DMS79 (cell line): Measurements from ENCODE around the gene PCBD2.
"Not testable (repeated sequence)": the region's sequence is repeated elsewhere in the genome, so short reads cannot be mapped to it uniquely, and the experiment has no call there.

ENCODE experiments used
- DNase-seq: peaks from one replicate; lab custom pipeline; 2025; lab: John Stamatoyannopoulos, UW

The PCBD2 gene

DNA sequence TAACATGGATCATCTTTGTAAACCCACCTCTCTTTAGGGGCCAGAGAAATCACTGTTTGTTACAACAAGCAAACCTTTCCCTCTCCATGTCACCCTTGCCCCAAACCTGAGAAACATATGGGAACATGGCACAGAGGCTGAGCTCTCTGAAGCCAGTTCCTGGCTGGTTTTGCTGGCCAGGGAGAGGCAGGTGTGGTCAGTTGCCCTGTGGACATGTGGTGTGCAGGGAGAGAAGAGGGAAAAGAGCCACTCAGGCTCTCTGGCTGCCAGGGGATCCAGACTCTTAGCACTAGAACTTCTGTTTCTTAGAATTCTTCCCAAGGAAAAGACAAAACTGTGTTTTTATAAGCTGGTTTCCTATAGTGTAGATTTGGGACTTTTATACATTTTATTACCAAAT lies 58.2 kb downstream of the PCBD2 start:
- DNase-seq = no peak

DNA sequence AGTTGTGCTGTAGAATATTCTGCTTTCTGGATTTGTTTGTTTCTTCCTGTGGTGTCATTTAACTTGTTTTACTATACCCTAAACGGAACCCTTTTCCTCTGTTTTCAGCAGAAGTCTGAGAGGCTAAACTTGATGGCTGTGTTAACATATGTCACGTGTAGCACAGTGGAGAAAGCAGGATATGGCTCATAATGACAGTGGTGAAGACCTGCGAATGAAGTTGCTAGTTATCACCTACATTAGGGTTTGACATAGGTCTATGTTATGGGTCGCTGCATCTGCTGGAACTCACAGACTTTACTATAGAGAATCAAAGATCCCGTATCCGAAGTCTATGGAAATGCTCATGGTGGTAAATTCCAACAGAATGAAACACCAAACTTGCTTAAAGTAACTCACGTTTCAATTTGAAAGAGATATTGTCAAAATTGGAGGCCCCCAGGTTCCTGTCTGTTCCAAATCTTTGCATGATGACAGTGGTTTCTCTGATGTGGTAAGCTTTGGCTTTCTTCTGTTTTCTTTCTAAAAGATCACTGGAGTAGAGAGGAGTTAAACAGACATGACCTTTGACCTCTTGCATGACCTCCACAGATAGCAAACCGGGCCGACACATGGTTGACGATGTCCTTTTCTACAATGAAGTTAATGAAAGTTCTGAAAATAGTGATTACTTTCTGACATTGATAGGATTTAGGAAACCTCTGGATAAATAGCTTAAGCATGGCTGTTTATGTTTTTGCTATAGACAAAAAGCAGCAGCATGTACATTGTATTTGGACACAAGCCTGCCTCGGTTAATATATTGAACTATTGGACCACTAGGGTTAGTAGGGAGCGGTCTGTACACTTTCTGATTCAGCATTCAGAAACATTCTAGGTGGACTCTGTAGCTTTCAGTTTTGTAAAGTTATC lies 59.7 kb downstream of the PCBD2 start:
- DNase-seq = no peak

DNA sequence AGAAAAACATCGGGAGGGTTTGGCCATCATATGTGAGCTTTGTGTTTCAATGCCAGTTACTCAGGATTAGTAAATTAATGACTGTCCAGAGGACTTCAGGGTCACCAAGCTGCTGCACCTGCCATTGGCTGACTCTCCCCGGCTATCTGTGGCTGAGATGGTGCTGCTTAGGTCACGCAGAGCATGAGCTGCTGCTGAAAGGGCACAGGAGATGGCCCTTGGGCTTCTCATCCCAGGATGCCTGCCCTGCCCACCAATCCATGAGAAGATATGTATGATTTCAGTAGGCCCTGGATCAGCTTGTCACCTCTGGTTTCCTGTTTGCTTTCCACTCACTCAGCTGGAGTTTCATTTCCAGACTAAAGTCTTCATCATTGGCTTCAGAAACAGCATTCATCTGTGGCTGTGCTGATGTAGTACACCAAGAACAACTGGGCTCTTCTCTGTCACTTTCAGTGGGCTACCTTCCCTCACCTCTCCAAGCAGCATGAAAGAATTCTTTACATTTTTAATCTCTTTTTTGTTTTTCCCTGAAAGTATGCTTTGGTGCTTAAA lies 60.4 kb downstream of the PCBD2 start:
- DNase-seq = no peak

DNA sequence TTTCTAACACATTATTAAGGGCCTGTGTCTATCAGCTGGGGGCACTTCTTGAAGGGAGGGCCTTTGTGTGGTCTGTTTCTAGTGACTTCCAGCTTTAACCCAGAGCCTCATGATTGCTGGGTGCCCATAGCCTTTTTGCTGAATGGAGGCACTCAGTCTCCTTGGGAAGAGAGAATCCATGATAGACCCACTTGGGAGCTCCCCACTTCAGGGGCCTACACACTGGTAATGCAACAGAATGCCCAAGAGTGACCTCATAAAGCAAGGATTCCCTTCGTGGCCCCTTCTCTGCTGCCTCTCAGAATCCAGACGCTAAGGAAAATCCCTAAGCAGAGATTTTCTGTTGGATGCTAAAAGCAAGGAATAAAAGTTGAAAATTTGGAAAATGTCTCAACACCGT lies 62.7 kb downstream of the PCBD2 start, which contains the start of gene CATSPER3:
Gene CATSPER3 (plus strand): TSS at position 301 of the 400 bp plus-strand sequence. CDS start 85 bp downstream, at position 386.
- no peak for DNase-seq

DNA sequence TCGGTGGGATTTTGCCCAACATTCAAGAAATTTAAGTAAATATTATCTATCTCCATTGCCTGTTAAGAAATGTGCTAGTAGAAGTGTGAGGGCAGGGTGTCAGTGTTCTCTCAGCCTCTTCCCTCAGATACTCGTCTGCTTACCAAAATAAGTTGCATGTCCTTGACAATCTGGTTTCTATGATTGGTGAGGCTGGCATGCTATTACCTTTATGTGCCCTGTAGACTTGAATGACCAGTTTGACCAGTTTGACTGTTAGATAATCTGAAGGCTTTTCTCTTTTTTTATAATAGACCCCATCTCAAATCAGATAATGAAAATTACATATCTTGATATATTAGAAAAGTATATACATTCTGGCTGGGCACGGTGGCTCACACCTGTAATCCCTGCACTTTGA lies 63.1 kb downstream of the PCBD2 start:
- DNase-seq = no peak

DNA sequence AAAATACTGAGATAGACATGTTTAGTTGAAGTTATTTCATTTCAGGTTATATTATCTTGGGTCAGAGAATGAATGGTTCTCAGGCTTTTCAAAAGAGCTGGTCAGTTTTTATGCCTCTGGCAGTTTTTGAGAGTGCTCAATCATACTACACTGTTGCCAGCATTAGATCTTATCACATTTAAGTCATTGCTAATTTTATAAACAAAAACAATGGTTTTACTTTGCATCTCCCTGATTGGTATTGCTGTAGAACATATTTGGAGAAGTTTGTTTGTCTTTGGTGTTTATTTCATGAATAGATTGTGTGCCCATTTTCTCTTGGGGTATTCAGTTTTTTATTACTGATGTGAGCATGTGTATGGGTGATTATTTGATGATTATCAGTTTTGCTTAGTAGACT lies 64.2 kb downstream of the PCBD2 start:
- DNase-seq = no peak

DNA sequence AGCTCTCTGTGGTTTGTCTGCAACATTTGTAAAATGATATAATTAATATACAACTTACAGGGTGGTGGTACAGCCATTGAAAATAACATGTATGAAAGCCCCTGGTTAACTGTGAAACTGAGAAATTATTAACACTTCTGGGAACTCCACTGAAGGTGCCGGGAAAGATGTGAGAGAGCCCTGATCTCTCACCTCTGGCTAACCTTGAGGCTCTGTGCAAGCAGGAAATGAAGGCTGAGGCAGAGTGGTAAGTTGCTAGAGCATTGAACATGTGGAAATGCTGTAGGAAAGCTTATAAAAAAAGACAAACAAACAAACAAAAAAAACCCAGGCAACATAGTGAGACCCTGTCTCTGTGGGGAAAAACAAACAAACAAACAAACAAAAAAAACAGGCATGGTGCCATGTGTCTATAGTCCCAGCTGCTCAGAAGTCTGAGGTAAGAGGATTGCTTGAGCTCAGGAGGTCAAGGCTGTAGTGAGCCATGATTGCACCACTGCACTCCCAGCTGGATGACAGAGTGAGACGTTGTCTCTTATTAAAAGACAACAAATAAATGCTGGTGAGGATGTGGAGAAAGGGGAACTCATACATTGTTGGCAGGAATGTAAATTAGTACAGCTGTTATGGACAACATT lies 70.3 kb downstream of the PCBD2 start:
- no peak for DNase-seq

GRCh38 chr5:134975843-134976242 lies 70.9 kb downstream of the PCBD2 start:
- DNase-seq = no peak

DNA sequence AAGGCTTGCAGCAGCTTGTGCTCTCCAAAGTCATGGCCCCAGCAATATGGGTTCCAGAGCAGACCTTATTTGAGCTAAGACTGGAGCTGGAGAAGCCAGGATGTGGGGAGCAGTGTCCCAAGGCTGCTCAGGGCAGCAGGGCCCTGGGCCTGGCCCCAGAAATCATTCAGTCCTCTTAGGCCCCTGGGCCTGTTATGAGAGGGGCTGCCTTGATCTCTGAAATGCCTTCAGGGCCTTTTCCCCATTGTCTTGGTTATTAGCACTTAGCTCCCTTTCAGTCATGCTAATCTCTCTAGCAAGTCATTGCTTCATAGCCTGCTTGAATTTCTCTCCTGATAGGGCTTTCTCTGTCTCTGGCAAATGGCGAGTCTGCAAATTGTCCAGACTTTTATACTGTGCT lies 71.9 kb downstream of the PCBD2 start:
- DNase-seq = no peak

GRCh38 chr5:134979416-134979815 lies 74.5 kb downstream of the PCBD2 start:
- no peak for DNase-seq

DNA sequence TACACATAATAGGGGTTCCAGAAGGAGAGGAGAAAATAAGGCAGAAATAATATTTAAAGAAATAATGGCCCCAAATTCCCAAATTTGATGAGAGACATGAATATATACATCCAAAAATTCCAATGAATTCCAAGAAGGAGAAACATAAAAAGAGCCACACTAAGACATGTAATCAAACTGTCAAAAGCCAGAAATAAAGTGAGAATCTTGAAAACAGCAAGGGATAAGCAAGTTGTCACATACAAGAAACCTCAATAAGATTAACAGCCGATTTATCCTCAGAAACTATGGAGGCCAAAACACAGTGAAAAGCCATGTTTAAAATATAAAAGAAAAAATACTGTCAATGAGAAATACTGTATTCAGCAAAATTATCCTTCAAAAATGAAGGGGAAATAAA lies 77.3 kb downstream of the PCBD2 start:
- no peak for DNase-seq

- no peak for DNase-seq
Observed at GRCh38 chr5:134989266-134989830, 84.4 kb downstream of the PCBD2 start.

DNA sequence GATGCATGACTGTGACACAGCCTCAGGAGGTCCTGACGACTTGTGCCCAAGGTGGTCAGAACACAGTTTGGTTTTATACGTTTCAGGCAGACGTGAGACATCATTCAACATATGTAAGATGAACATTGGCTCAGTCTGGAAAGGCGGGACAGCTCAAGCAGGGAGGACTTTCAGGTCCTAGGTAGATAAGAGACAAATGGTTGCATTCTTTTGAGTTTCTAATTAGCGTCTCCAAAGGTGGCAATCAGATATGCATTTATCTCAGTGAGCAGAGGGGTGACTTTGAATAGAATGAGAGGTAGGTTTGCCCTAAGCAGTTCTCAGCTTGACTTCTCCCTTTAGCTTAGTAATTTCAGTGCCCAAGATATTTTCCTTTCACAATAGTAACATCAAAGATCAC lies 85.3 kb downstream of the PCBD2 start:
- DNase-seq = not testable (repeated sequence)

DNA sequence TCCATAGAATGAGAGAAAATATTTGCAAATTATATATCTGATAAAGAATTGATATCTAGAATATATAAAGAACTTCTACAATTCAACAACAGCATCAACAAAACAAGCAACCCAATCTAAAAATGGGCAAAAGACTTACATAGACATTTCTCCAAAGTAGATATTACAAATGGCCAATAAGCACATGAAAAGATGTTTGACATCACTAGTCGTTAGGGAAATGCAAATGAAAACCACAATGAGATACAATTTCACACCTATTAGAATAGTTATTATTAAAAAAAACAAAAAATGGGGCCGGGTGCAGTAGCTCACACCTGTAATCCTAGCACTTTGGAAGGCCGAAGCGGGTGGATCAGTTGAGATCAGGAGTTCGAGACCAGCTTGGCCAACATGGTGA lies 87.2 kb downstream of the PCBD2 start:
- DNase-seq = no peak

GRCh38 chr5:134993161-134993560 lies 88.2 kb downstream of the PCBD2 start:
- no peak for DNase-seq

DNA sequence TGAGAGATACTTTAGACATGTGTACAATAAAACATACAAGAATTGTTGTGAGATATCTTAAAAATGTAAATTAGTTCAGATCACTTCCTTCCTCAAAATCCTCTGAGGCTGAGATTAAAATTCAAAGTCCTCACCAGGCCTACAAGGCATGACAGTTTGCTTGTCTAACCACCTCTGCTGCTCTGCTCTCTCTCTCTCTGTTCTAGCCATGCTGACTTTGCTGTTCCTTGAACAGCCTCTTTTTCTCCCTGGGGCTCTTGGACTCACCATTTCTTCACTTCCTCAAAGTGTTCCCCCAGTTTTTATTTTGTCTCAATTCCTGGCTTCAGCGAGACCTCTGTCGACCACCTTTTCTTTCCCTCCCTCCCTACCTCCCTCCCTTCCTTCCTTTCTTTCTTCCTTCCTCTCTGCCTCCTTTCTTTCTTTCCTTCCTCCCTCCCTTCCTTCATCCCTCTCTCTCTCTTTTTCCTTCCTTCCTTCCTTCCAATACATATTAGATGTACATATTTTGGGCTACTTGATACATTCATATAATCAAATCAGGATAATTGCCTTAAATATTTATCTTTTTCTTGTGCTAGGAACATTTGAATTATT lies 89.7 kb downstream of the PCBD2 start:
- DNase-seq = no peak

DNA sequence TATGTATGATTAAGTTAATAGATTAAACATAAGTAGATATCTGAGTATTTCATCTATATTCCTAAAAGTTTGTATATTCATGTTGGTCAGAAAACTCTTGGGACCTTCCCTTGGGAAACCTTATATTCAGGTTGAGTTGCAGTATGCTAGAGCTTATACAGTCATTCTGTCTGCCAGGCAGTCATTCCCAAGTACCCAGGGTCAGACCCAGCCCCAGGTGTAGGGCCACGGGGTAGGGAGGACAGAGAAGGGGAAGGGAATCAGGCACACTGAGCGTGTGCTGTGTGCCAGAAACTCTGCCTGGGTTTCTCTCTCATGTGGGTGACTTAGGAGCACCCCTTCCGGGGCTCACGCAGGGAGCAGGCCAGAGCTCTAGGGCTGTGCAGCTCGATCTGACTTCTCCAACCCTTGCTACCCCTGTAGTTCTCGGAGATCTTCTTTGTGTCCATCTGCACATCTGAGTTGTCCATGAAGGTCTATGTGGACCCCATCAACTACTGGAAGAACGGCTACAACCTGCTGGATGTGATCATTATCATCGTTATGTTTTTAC lies 91.0 kb downstream of the PCBD2 start:
- DNase-seq = no peak

GRCh38 chr5:134997015-134997414 lies 92.1 kb downstream of the PCBD2 start:
- no peak for DNase-seq

GRCh38 chr5:134998068-134998467 lies 93.1 kb downstream of the PCBD2 start:
- DNase-seq = not testable (repeated sequence)

GRCh38 chr5:135004376-135004775 lies 99.4 kb downstream of the PCBD2 start:
- no peak for DNase-seq

DNA sequence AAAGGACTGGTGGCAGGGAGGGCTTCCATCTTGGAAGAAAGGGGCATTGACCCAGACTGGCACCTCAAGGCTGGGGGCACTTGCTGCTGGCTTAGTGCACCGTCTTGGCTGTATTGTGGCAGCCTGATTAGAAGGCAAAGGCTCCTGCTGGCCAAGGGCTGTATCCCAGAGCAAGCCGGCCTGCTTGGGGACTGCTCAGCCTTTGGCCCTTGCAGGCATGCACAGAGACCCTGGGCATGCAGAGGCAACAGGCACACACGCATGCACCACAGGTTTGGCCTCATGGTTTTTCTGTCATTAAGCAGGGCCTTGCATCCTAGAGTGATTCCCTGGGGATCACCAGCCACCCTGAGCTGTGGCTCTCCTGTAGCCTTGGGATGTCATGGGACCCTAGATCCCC lies 100.1 kb downstream of the PCBD2 start:
- no peak for DNase-seq

DNA sequence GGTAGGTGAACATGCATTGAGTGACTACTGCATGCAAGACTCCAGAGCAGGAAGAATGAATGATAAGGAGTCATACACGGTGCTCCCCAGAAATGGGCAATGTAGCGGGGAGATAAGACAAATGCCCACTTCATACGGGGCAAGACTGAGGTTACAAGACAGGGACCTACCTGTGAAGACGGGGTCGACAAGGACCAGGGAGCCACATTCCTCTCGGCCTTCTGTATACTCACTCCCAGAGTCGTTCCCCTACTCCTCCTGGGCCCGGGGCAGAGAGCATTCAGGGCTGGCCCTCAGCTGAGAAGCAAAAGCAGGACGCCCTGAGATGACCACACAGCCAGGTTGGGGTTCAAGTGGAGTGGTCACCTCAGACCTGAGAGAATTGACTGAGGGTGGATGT lies 102.4 kb downstream of the PCBD2 start:
- no peak for DNase-seq
